ENCODE data around the gene C19orf44. TPM values are rescaled to one million over a fixed set of nuclear protein-coding genes. Genes with fewer than 3 reads are reported as not detected.
"Not testable (repeated sequence)": the region's sequence is repeated elsewhere in the genome, so short reads cannot be mapped to it uniquely, and the experiment has no call there.

The C19orf44 gene
- polyA plus RNA-seq, 2 donors, result 1.6 to 2.5 TPM

DNA sequence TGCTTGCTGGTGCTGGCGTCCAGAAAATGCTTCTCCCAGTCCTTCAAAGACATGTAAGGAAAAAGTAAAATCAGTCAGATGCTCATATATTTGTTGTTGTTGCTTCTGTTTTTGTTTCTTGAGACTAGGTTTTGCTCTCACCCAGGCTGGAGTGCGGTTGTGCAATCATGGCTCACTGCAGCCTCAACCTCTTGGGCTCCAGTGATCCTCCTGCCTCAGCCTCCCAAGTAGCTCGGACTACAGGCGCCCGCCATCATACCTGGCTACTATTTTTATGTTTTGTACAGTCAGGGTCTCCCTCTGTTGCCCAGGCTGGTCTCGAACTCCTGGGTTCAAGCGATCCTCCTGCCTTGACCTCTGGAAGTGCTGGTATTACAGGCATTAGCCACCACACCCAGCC lies 13.4 kb upstream of the C19orf44 start:
- no peaks in the 10 kb centered on the region for H3K36me3 ChIP-seq (ENCODE audit: control insufficient read depth in 2 of 2, insufficient read depth in 2 of 2, low read length in 1 of 2)
- no peak overlapping the region for H3K4me3 ChIP-seq (ENCODE audit: low read depth in 1 of 2, low read length in 2 of 2)
- no peaks in the 10 kb centered on the region for H3K4me1 ChIP-seq (ENCODE audit: control insufficient read depth in 2 of 2, insufficient read depth in 2 of 2, low read length in 1 of 2)
- H3K9me3 ChIP-seq (ENCODE audit: control insufficient read depth in 2 of 2, insufficient read depth in 1 of 2, low read depth in 1 of 2, low read length in 1 of 2), result no peaks in the 10 kb centered on the region
- no peak overlapping the region for H3K27ac ChIP-seq (ENCODE audit: low read depth in 2 of 2, low read length in 1 of 2)
- WGBS, 2 donors, result 79 to 92% methylated on average over 7 of the region's 7 CpGs
- H3K27me3 ChIP-seq (ENCODE audit: control insufficient read depth in 1 of 2, insufficient read depth in 2 of 2, low read length in 2 of 2), result no peaks in the 10 kb centered on the region

GRCh38 chr19:16486476-16486875 lies 9.7 kb upstream of the C19orf44 start:
- H3K36me3 ChIP-seq (ENCODE audit: control insufficient read depth in 2 of 2, insufficient read depth in 2 of 2, low read length in 1 of 2); H3K9me3 ChIP-seq (ENCODE audit: control insufficient read depth in 2 of 2, insufficient read depth in 1 of 2, low read depth in 1 of 2, low read length in 1 of 2); H3K4me1 ChIP-seq (ENCODE audit: control insufficient read depth in 2 of 2, insufficient read depth in 2 of 2, low read length in 1 of 2); H3K27me3 ChIP-seq (ENCODE audit: control insufficient read depth in 1 of 2, insufficient read depth in 2 of 2, low read length in 2 of 2); H3K4me3 ChIP-seq (ENCODE audit: low read depth in 1 of 2, low read length in 2 of 2); H3K27ac ChIP-seq (ENCODE audit: low read depth in 2 of 2, low read length in 1 of 2): not testable (repeated sequence)
- WGBS, 2 donors, result 90 to 94% methylated on average over 4 of the region's 4 CpGs

DNA sequence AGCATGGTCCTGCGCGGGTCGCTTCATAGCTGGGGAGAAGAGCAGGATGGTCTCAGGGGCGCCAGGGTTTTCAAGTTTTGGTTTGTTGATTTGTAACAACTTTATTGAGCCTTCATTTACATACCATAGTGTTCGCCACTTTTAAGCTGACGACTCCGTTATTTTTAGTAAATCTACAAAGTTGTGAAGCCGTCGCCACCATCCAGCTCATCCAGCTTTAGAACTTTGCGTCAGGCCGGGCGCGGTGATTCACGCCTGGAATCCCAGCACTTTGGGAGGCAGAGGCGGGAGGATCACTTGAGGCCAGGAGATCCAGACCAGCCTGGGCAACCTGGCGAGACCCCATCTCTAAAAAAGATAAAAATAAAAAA lies 404 bp downstream of the C19orf44 start:
- peak overlapping the region; percentile 40 to 66 for H3K27ac ChIP-seq (ENCODE audit: low read depth in 2 of 2, low read length in 1 of 2)
- no peaks in the 10 kb centered on the region for H3K36me3 ChIP-seq (ENCODE audit: control insufficient read depth in 2 of 2, insufficient read depth in 2 of 2, low read length in 1 of 2)
- peaks cover 0 to 3% of the 10 kb centered on the region in 2 donors for H3K4me1 ChIP-seq (ENCODE audit: control insufficient read depth in 2 of 2, insufficient read depth in 2 of 2, low read length in 1 of 2)
- H3K4me3 ChIP-seq (ENCODE audit: low read depth in 1 of 2, low read length in 2 of 2), result peak overlapping the region; percentile 68 to 75
- no peaks in the 10 kb centered on the region for H3K27me3 ChIP-seq (ENCODE audit: control insufficient read depth in 1 of 2, insufficient read depth in 2 of 2, low read length in 2 of 2)
- no peaks in the 10 kb centered on the region for H3K9me3 ChIP-seq (ENCODE audit: control insufficient read depth in 2 of 2, insufficient read depth in 1 of 2, low read depth in 1 of 2, low read length in 1 of 2)
- 16 to 22% methylated on average over 16 of the region's 16 CpGs for WGBS, 2 donors

DNA sequence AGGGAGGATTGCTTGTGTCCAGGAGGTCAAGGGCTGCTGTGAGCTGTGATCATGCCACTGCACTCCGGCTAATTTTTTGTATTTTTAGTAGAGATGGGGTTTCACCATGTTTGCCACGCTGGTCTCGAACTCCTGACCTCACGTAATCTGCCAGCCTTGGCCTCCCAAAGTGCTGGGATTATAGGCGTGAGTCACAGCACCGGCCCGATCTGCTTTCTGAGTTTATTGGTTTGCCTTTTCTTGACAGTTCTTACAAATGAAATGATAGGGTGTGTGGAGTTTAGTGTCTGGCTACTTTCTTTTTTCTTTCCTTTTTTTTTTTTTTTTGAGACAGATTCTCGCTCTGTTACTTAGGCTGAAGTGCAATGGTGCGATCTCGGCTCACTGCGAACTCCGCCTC lies 848 bp downstream of the C19orf44 start:
- H3K9me3 ChIP-seq (ENCODE audit: control insufficient read depth in 2 of 2, insufficient read depth in 1 of 2, low read depth in 1 of 2, low read length in 1 of 2), result no peaks in the 10 kb centered on the region
- no peaks in the 10 kb centered on the region for H3K36me3 ChIP-seq (ENCODE audit: control insufficient read depth in 2 of 2, insufficient read depth in 2 of 2, low read length in 1 of 2)
- no peak overlapping the region for H3K4me3 ChIP-seq (ENCODE audit: low read depth in 1 of 2, low read length in 2 of 2)
- no peak overlapping the region for H3K27ac ChIP-seq (ENCODE audit: low read depth in 2 of 2, low read length in 1 of 2)
- H3K4me1 ChIP-seq (ENCODE audit: control insufficient read depth in 2 of 2, insufficient read depth in 2 of 2, low read length in 1 of 2), result peaks cover 0 to 3% of the 10 kb centered on the region in 2 donors
- WGBS, 2 donors, result 63 to 68% methylated on average over 12 of the region's 12 CpGs
- H3K27me3 ChIP-seq (ENCODE audit: control insufficient read depth in 1 of 2, insufficient read depth in 2 of 2, low read length in 2 of 2), result no peaks in the 10 kb centered on the region

DNA sequence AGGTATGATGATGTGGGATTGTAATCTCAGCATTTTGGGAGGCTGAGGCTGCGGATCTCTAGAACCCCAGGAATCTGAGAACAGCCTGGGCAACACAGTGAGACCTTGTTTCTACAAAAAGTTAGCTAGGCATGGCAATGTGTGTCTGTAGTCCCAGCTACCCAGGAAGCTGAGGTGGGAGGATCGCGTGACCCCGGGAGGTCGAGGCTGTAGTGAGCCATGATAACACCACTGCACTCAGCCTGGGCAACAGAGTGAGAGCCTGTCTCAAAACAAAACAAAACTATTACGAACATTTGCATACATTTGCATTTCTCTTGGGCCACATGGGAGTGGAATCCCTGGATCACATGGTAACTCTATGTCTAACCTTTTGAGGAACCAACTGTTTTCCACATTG lies 1.6 kb downstream of the C19orf44 start:
- H3K27me3 ChIP-seq (ENCODE audit: control insufficient read depth in 1 of 2, insufficient read depth in 2 of 2, low read length in 2 of 2), result no peaks in the 10 kb centered on the region
- 94 to 95% methylated on average over 6 of the region's 6 CpGs for WGBS, 2 donors
- H3K4me1 ChIP-seq (ENCODE audit: control insufficient read depth in 2 of 2, insufficient read depth in 2 of 2, low read length in 1 of 2), result peaks cover 0 to 3% of the 10 kb centered on the region in 2 donors
- no peaks in the 10 kb centered on the region for H3K9me3 ChIP-seq (ENCODE audit: control insufficient read depth in 2 of 2, insufficient read depth in 1 of 2, low read depth in 1 of 2, low read length in 1 of 2)
- no peak overlapping the region for H3K27ac ChIP-seq (ENCODE audit: low read depth in 2 of 2, low read length in 1 of 2)
- H3K4me3 ChIP-seq (ENCODE audit: low read depth in 1 of 2, low read length in 2 of 2), result no peak overlapping the region
- H3K36me3 ChIP-seq (ENCODE audit: control insufficient read depth in 2 of 2, insufficient read depth in 2 of 2, low read length in 1 of 2), result no peaks in the 10 kb centered on the region

GRCh38 chr19:16504271-16504670 lies 8.1 kb downstream of the C19orf44 start:
- Histone ChIP-seq H3K4me3 (ENCODE audit: low read depth in 1 of 2, low read length in 2 of 2) (no peak overlapping the region), H3K36me3 (ENCODE audit: control insufficient read depth in 2 of 2, insufficient read depth in 2 of 2, low read length in 1 of 2) (no peaks in the 10 kb centered on the region), H3K27ac (ENCODE audit: low read depth in 2 of 2, low read length in 1 of 2) (no peak overlapping the region), H3K27me3 (ENCODE audit: control insufficient read depth in 1 of 2, insufficient read depth in 2 of 2, low read length in 2 of 2) (no peaks in the 10 kb centered on the region), H3K4me1 (ENCODE audit: control insufficient read depth in 2 of 2, insufficient read depth in 2 of 2, low read length in 1 of 2) (no peaks in the 10 kb centered on the region), H3K9me3 (ENCODE audit: control insufficient read depth in 2 of 2, insufficient read depth in 1 of 2, low read depth in 1 of 2, low read length in 1 of 2) (no peaks in the 10 kb centered on the region)
- 80 to 87% methylated on average over 3 of the region's 3 CpGs for WGBS, 2 donors

GRCh38 chr19:16506161-16506560 lies 10.0 kb downstream of the C19orf44 start:
- not testable (repeated sequence) for H3K27me3 ChIP-seq (ENCODE audit: control insufficient read depth in 1 of 2, insufficient read depth in 2 of 2, low read length in 2 of 2); H3K9me3 ChIP-seq (ENCODE audit: control insufficient read depth in 2 of 2, insufficient read depth in 1 of 2, low read depth in 1 of 2, low read length in 1 of 2); H3K27ac ChIP-seq (ENCODE audit: low read depth in 2 of 2, low read length in 1 of 2); H3K4me3 ChIP-seq (ENCODE audit: low read depth in 1 of 2, low read length in 2 of 2); H3K36me3 ChIP-seq (ENCODE audit: control insufficient read depth in 2 of 2, insufficient read depth in 2 of 2, low read length in 1 of 2); H3K4me1 ChIP-seq (ENCODE audit: control insufficient read depth in 2 of 2, insufficient read depth in 2 of 2, low read length in 1 of 2)
- WGBS, 2 donors, result 92 to 94% methylated on average over 10 to 11 of the region's 11 CpGs

GRCh38 chr19:16506961-16507360 lies 10.8 kb downstream of the C19orf44 start:
- H3K27me3 ChIP-seq (ENCODE audit: control insufficient read depth in 1 of 2, insufficient read depth in 2 of 2, low read length in 2 of 2), result no peaks in the 10 kb centered on the region
- no peaks in the 10 kb centered on the region for H3K36me3 ChIP-seq (ENCODE audit: control insufficient read depth in 2 of 2, insufficient read depth in 2 of 2, low read length in 1 of 2)
- no peaks in the 10 kb centered on the region for H3K9me3 ChIP-seq (ENCODE audit: control insufficient read depth in 2 of 2, insufficient read depth in 1 of 2, low read depth in 1 of 2, low read length in 1 of 2)
- no peak overlapping the region for H3K27ac ChIP-seq (ENCODE audit: low read depth in 2 of 2, low read length in 1 of 2)
- H3K4me3 ChIP-seq (ENCODE audit: low read depth in 1 of 2, low read length in 2 of 2), result no peak overlapping the region
- 89 to 90% methylated on average over 6 of the region's 6 CpGs for WGBS, 2 donors
- no peaks in the 10 kb centered on the region for H3K4me1 ChIP-seq (ENCODE audit: control insufficient read depth in 2 of 2, insufficient read depth in 2 of 2, low read length in 1 of 2)

DNA sequence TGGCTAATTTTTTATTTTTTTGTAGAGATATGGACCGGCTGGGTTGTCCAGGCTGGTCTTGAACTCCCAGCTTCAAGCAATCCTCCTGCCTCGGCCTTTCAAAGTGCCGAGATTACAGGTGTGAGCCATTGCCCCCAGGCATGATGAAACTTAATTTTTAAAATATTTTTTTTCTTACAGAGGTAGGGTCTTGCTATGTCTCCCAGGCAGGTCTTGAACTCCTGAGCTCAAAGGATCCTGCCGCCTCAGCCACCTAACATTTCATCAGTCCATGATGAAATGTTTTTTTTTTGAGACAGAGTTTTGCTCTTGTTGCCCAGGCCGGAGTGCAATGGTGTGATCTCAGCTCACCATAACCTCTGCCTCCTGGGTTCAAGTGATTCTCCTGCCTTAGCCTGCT lies 12.4 kb downstream of the C19orf44 start:
- 92% methylated on average over 5 of the region's 5 CpGs for WGBS, 2 donors
- Histone ChIP-seq H3K27ac (ENCODE audit: low read depth in 2 of 2, low read length in 1 of 2) (no peak overlapping the region), H3K4me3 (ENCODE audit: low read depth in 1 of 2, low read length in 2 of 2) (no peak overlapping the region), H3K36me3 (ENCODE audit: control insufficient read depth in 2 of 2, insufficient read depth in 2 of 2, low read length in 1 of 2) (peaks cover 0 to 3% of the 10 kb centered on the region in 2 donors), H3K27me3 (ENCODE audit: control insufficient read depth in 1 of 2, insufficient read depth in 2 of 2, low read length in 2 of 2) (no peaks in the 10 kb centered on the region), H3K9me3 (ENCODE audit: control insufficient read depth in 2 of 2, insufficient read depth in 1 of 2, low read depth in 1 of 2, low read length in 1 of 2) (no peaks in the 10 kb centered on the region), H3K4me1 (ENCODE audit: control insufficient read depth in 2 of 2, insufficient read depth in 2 of 2, low read length in 1 of 2) (no peaks in the 10 kb centered on the region)

DNA sequence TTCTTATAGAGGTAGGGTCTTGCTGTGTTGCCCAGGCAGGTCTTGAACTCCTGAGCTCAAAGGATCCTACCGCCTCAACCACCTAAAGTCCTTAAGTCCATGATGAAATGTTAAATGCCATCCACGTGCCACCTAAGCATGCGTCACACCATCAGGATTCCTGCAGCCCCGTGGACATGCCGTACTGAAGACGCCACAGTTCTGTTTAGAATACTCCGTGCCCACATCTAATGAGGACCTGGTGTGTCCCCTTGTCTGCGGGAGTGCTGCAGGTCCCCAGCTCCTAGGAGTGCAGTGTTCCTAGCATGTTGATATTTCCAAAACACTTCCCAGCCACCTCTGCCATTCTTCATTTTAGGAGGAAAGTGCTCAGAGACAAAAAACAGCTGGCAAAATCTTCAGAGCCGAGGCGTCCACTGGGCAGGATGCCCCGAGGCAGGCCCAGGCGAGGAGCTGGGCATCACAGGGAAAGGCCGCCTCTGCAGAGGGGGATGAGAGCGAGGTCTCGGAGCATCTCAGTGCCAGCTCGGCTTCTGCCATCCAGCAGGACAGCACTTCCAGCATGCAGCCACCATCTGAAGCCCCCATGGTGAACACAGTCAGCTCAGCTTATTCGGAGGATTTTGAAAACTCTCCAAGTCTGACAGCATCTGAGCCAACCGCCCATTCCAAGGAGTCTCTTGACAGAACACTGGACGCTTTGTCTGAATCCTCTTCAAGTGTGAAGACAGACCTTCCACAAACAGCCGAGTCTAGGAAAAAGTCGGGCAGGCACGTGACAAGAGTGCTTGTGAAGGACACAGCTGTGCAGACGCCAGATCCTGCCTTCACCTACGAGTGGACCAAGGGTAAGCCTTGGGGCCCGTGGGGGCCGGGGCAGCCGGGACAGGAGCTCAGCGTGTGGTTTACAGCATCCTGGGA lies 13.2 kb downstream of the C19orf44 start:
- no peak overlapping the region for H3K4me3 ChIP-seq (ENCODE audit: low read depth in 1 of 2, low read length in 2 of 2)
- H3K36me3 ChIP-seq (ENCODE audit: control insufficient read depth in 2 of 2, insufficient read depth in 2 of 2, low read length in 1 of 2), result peaks cover 0 to 5% of the 10 kb centered on the region in 2 donors
- H3K4me1 ChIP-seq (ENCODE audit: control insufficient read depth in 2 of 2, insufficient read depth in 2 of 2, low read length in 1 of 2), result no peaks in the 10 kb centered on the region
- no peaks in the 10 kb centered on the region for H3K9me3 ChIP-seq (ENCODE audit: control insufficient read depth in 2 of 2, insufficient read depth in 1 of 2, low read depth in 1 of 2, low read length in 1 of 2)
- H3K27ac ChIP-seq (ENCODE audit: low read depth in 2 of 2, low read length in 1 of 2), result peak overlapping the region in 1 of 2 donors; percentile 5
- no peaks in the 10 kb centered on the region for H3K27me3 ChIP-seq (ENCODE audit: control insufficient read depth in 1 of 2, insufficient read depth in 2 of 2, low read length in 2 of 2)
- WGBS, 2 donors, result 78 to 80% methylated on average over 28 of the region's 28 CpGs

All from esophagus (tissue), 2 donors.